ENCODE results near the gene MYL7.
A peak's percentile ranks its signal among the peaks of the same experiment; 100 is the strongest.

The MYL7 gene

GRCh38 chr7:44099669-44100068 lies 41.5 kb downstream of the MYL7 start:
- no peak for DNase-seq (ENCODE audit: low spot score)

- no peak for DNase-seq (ENCODE audit: low spot score)
Measured at GRCh38 chr7:44098092-44099068, 42.8 kb downstream of the MYL7 start.

GRCh38 chr7:44097064-44097932 lies 43.8 kb downstream of the MYL7 start:
- DNase-seq (ENCODE audit: low spot score), result no peak

- no peak for DNase-seq (ENCODE audit: low spot score)
Measured at GRCh38 chr7:44096326-44096881, 44.7 kb downstream of the MYL7 start.

GRCh38 chr7:44095781-44096180 lies 45.4 kb downstream of the MYL7 start:
- no peak for DNase-seq (ENCODE audit: low spot score)

GRCh38 chr7:44094883-44095592 lies 46.1 kb downstream of the MYL7 start:
- peak; percentile 89 for DNase-seq (ENCODE audit: low spot score)

- DNase-seq (ENCODE audit: low spot score), result peak; percentile 63
Measured at GRCh38 chr7:44094365-44094764, 46.8 kb downstream of the MYL7 start.

GRCh38 chr7:44093102-44093641 lies 48.0 kb downstream of the MYL7 start:
- no peak for DNase-seq (ENCODE audit: low spot score)

Measured in COLO829 (cell line).